ENCODE results near the gene FNDC3B.

DNA sequence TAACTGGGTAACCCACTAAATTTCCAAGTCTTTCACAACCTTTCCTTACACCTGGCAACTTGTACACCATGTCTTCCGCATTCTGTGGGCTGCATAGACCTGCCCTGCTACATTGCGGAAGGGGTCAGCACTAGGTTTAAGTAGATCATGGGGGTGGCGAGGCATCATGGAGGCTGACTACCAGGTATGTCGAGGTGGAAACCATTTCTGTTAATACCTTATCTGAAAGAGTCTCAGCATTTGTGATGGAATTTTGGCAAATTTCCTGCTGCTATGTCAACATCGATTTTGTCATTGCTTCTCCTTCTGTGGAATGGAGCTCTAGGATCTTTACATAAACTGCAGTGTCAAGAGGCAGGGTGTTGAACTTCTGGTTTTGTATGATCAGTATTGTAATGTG is 221.7 kb downstream of the FNDC3B start:
- TF ChIP-seq, protein P1, sequence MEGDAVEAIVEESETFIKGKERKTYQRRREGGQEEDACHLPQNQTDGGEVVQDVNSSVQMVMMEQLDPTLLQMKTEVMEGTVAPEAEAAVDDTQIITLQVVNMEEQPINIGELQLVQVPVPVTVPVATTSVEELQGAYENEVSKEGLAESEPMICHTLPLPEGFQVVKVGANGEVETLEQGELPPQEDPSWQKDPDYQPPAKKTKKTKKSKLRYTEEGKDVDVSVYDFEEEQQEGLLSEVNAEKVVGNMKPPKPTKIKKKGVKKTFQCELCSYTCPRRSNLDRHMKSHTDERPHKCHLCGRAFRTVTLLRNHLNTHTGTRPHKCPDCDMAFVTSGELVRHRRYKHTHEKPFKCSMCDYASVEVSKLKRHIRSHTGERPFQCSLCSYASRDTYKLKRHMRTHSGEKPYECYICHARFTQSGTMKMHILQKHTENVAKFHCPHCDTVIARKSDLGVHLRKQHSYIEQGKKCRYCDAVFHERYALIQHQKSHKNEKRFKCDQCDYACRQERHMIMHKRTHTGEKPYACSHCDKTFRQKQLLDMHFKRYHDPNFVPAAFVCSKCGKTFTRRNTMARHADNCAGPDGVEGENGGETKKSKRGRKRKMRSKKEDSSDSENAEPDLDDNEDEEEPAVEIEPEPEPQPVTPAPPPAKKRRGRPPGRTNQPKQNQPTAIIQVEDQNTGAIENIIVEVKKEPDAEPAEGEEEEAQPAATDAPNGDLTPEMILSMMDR (IDR thresholded peaks at IDR 0.05; ENCODE audit: low read length), result no peak
- TF ChIP-seq EZH2 (IDR thresholded peaks at IDR 0.05; ENCODE audit: borderline replicate concordance, low read length), result no peak

Measured in OCI-LY1 (cell line).